Subcutaneous adipose tissue (tissue), 4 donors: ENCODE measurements around the gene SOX9. TPM values are rescaled to one million over a fixed set of nuclear protein-coding genes. Genes with fewer than 3 reads are reported as not detected.

Experiments
- CTCF ChIP-seq: fragments of 450-650 bp; IDR thresholded peaks from one replicate; pipeline ENCODE4 v1.5.1; 2016; ENCODE audit warnings: low read depth, mild to moderate bottlenecking, control low read depth, antibody characterized with exemption, moderate library complexity
- total RNA-seq, 4 donors: library from RNA; depleted of rRNA; stranded (reverse); fragments of >200 nt; gene quantifications; one replicate each; pipeline ENCODE4 v1.1.0, GENCODE V29; 2016

The SOX9 gene
- total RNA-seq, 4 donors from 2014 or later, result 2.4 to 5.1 (median 3.3) TPM

DNA sequence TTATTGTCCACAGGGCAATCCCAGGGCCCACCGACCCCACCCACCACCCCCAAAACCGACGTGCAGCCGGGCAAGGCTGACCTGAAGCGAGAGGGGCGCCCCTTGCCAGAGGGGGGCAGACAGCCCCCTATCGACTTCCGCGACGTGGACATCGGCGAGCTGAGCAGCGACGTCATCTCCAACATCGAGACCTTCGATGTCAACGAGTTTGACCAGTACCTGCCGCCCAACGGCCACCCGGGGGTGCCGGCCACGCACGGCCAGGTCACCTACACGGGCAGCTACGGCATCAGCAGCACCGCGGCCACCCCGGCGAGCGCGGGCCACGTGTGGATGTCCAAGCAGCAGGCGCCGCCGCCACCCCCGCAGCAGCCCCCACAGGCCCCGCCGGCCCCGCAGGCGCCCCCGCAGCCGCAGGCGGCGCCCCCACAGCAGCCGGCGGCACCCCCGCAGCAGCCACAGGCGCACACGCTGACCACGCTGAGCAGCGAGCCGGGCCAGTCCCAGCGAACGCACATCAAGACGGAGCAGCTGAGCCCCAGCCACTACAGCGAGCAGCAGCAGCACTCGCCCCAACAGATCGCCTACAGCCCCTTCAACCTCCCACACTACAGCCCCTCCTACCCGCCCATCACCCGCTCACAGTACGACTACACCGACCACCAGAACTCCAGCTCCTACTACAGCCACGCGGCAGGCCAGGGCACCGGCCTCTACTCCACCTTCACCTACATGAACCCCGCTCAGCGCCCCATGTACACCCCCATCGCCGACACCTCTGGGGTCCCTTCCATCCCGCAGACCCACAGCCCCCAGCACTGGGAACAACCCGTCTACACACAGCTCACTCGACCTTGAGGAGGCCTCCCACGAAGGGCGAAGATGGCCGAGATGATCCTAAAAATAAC lies 3.0 kb downstream of the SOX9 start:
- TF ChIP-seq CTCF, result no peak

DNA sequence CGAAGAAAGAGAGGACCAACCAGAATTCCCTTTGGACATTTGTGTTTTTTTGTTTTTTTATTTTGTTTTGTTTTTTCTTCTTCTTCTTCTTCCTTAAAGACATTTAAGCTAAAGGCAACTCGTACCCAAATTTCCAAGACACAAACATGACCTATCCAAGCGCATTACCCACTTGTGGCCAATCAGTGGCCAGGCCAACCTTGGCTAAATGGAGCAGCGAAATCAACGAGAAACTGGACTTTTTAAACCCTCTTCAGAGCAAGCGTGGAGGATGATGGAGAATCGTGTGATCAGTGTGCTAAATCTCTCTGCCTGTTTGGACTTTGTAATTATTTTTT lies 3.6 kb downstream of the SOX9 start:
- no peak for TF ChIP-seq CTCF

DNA sequence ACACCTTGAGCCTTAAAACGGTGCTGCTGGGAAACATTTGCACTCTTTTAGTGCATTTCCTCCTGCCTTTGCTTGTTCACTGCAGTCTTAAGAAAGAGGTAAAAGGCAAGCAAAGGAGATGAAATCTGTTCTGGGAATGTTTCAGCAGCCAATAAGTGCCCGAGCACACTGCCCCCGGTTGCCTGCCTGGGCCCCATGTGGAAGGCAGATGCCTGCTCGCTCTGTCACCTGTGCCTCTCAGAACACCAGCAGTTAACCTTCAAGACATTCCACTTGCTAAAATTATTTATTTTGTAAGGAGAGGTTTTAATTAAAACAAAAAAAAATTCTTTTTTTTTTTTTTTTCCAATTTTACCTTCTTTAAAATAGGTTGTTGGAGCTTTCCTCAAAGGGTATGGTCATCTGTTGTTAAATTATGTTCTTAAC lies 4.4 kb downstream of the SOX9 start:
- TF ChIP-seq CTCF, result no peak

DNA sequence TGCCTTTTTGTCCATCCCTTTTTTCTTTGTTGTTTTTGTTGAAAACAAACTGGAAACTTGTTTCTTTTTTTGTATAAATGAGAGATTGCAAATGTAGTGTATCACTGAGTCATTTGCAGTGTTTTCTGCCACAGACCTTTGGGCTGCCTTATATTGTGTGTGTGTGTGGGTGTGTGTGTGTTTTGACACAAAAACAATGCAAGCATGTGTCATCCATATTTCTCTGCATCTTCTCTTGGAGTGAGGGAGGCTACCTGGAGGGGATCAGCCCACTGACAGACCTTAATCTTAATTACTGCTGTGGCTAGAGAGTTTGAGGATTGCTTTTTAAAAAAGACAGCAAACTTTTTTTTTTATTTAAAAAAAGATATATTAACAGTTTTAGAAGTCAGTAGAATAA lies 4.9 kb downstream of the SOX9 start:
- TF ChIP-seq CTCF, result no peak

DNA sequence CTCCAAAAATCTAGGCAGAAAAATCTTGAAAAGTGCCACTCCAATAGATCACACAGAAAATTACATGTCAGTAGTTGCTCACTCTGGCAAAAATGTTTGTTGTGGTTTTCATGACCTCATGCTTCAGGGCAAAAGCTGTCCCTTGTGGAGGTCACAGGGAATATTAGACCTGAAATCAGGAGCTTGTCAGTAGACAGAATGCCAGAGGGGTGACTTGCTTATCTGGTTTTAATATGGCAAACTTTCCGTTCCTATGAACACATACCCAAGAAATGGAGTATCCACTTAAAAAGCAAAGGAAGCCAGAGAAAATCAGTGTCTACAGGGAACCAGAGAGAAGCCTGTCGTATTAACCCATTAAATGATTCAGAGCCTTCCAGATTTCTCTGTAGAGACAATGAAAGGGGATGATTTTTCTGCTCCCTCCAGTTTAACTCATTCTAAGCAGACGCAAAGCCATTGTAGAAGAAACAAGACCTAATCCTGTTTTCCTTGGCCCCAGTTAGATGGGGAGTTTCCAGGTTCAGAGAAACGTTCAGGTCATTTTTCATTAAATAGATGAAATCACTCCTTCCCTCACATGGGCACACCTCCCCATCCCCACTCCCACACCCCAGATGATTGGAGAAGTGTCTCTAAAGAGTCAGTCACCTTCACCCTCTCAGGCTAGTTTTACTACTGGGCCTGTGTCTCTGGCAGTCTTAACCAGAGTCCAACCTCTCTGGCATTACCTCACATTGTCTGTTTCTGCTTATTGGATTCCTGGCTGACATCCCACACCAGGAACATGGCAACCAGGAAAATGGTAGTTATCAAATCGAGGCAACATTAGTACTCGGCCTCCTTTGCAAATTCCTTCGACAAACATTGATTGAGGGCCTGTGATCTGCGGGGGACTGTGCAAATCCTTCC lies 6.0 kb downstream of the SOX9 start:
- TF ChIP-seq CTCF, result no peak

DNA sequence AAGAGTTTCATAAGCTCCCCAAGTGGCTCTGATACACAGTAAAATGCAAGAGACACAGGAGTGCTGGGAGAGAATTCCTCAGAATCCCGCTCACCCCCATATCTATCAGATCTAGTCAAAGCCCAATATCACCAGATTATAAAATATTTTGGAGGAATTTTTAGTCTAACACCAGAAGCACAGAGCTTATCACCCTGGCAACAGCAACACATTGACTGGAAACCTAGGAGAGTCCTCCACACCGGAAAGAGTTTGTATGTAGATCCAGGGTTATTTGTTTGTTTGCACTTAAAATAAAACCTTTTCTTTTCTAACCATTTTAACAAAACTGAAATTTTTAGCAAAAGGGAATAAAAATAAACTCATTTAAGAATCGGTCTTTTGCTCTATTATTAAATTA lies 7.2 kb downstream of the SOX9 start:
- TF ChIP-seq CTCF, result no peak
